OCI-LY3 (cell line): Measurements from ENCODE around the gene MUSTN1.

Source experiments
- H2AFZ ChIP-seq: fragments of 200-600, 300-600 bp; shearing (Covaris generic); 2 replicates; pipeline ENCODE4 v1.6.0; 2014; ENCODE audit warnings: antibody characterized with exemption, low read depth, low read length
- H3K27ac ChIP-seq: fragments of 200-600, 300-600 bp; sonication (generic); 2 replicates; pipeline ENCODE4 v1.5.1; 2014; ENCODE audit warnings: mild to moderate bottlenecking, low read length, moderate library complexity, mixed read lengths
- H3K27me3 ChIP-seq: fragments of 200-600, 300-600 bp; sonication (generic); 2 replicates; pipeline ENCODE4 v1.6.1; 2014; ENCODE audit warnings: low read depth, low read length, mixed read lengths
- H3K36me3 ChIP-seq: fragments of 200-600, 300-600 bp; sonication (generic); replicated peaks from 2 replicates; pipeline ENCODE3; 2014; ENCODE audit warnings: low read depth, low read length, mixed read lengths
- H3K4me1 ChIP-seq: fragments of 300-600, 200-600 bp; sonication (generic); 2 replicates; pipeline ENCODE4 v1.6.1; 2014; ENCODE audit warnings: low read length, mixed read lengths
- H3K4me2 ChIP-seq: fragments of 200-600, 300-600 bp; sonication (generic); 2 replicates; pipeline ENCODE4 v1.6.1; 2014; ENCODE audit warnings: low read length, mixed read lengths
- H3K4me3 ChIP-seq: fragments of 300-600, 200-600 bp; sonication (generic); 2 replicates; pipeline ENCODE4 v1.5.1; 2014; ENCODE audit warnings: antibody characterized with exemption, mild to moderate bottlenecking, low read length, moderate library complexity
- H3K79me2 ChIP-seq: fragments of 300-600, 200-600 bp; shearing (Covaris generic); 2 replicates; pipeline ENCODE4 v1.6.1; 2014; ENCODE audit warnings: mild to moderate bottlenecking, low read length, mixed read lengths
- H3K9ac ChIP-seq: fragments of 300-600, 200-600 bp; shearing (Covaris generic); 2 replicates; pipeline ENCODE4 v1.6.0; 2014; ENCODE audit warnings: mild to moderate bottlenecking, low read length, moderate library complexity
- H3K9me3 ChIP-seq: fragments of 200-600, 300-600 bp; shearing (Covaris generic); 2 replicates; pipeline ENCODE4 v1.6.1; 2014; ENCODE audit warnings: low read length, mixed read lengths; ENCODE audit not compliant: insufficient read depth
- H4K20me1 ChIP-seq: fragments of 200-600, 300-600 bp; sonication (generic); 2 replicates; pipeline ENCODE4 v1.6.1; 2016; ENCODE audit warnings: low read length, mixed read lengths; ENCODE audit not compliant: insufficient read depth
- EZH2phosphoT487 ChIP-seq: fragments of 200-600 bp; shearing (Covaris generic); IDR thresholded peaks from 2 replicates; pipeline ENCODE4 v1.6.1; 2018; ENCODE audit warnings: antibody characterized with exemption, mixed run types, low read depth
- TF ChIP-seq, protein P1 (sequence below): fragments of 200-600, 300-600 bp; sonication (generic); IDR thresholded peaks from 2 replicates; pipeline ENCODE4 v1.5.1; 2014; ENCODE audit warnings: antibody characterized with exemption, low read length, low read depth

Gene MUSTN1

DNA sequence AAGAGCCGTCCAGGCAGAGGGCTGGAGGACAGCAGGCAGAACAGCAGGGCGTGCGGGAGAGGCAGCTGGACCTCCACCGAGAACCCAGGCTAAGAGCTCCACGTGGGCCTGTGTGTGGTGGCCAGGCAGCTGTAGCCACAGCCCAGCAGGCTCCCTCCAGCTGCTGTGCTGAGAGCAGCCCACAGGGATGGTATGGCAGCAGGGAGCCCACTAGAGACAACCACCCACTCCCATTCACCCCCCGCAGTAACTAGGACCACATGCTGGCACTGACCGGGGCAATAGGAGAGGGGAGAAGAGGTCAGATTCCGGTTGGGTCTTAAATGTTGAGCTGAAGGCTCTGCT, 25.6 kb upstream of the MUSTN1 start:
- no peak overlapping the region for H3K4me3 ChIP-seq
- no peak overlapping the region for H3K4me2 ChIP-seq
- H3K27ac ChIP-seq: no peak overlapping the region
- TF ChIP-seq EZH2phosphoT487: no peak
- H3K9me3 ChIP-seq: no peaks in the 10 kb centered on the region
- H3K36me3 ChIP-seq: no peaks in the 10 kb centered on the region
- H3K4me1 ChIP-seq: peaks cover 7% of the 10 kb centered on the region
- H3K79me2 ChIP-seq: no peaks in the 10 kb centered on the region
- H4K20me1 ChIP-seq: no peaks in the 10 kb centered on the region
- no peaks in the 10 kb centered on the region for H3K27me3 ChIP-seq
- H2AFZ ChIP-seq: no peak overlapping the region
- no peak overlapping the region for H3K9ac ChIP-seq

DNA sequence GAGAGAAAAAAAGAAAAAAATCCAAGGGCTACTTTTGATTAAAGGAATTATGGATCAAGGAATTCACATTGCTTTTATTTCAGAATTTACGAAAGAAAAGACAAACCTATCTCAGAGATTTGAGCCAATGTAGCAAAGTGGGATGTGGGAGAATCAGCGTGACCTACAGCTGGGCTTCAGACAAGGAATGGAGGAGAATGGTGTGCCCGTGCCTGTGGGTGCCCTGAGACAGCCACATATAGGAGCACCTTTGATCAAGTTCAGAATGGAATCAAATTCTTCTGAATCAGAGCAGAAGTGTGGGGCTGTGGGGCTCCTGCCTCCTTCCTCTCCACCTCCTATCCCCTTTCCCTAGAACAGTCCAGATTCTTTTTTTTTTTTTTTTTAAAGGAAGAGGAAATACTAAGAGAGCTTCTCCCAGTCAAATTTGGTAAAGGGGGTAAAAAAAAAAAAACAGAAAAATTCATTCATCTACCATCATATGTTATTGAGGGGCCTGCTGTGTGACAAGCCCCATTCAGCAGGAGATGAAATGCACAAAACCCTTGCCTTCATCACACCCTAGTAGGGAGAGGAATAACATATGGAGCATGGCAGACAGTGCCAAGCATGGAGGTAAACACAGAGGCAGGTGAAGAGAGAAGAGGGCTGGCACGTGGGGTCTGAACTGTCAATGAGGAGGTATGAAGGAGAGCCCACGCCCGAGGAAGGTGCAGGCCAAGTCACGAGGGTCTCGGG, 25.0 kb upstream of the MUSTN1 start:
- H3K4me2 ChIP-seq: no peak overlapping the region
- no peak overlapping the region for H3K9ac ChIP-seq
- no peaks in the 10 kb centered on the region for H3K79me2 ChIP-seq
- H3K36me3 ChIP-seq: no peaks in the 10 kb centered on the region
- no peak overlapping the region for H3K27ac ChIP-seq
- H3K9me3 ChIP-seq: no peaks in the 10 kb centered on the region
- peaks cover 7% of the 10 kb centered on the region for H3K4me1 ChIP-seq
- TF ChIP-seq EZH2phosphoT487: no peak
- TF ChIP-seq, protein P1, sequence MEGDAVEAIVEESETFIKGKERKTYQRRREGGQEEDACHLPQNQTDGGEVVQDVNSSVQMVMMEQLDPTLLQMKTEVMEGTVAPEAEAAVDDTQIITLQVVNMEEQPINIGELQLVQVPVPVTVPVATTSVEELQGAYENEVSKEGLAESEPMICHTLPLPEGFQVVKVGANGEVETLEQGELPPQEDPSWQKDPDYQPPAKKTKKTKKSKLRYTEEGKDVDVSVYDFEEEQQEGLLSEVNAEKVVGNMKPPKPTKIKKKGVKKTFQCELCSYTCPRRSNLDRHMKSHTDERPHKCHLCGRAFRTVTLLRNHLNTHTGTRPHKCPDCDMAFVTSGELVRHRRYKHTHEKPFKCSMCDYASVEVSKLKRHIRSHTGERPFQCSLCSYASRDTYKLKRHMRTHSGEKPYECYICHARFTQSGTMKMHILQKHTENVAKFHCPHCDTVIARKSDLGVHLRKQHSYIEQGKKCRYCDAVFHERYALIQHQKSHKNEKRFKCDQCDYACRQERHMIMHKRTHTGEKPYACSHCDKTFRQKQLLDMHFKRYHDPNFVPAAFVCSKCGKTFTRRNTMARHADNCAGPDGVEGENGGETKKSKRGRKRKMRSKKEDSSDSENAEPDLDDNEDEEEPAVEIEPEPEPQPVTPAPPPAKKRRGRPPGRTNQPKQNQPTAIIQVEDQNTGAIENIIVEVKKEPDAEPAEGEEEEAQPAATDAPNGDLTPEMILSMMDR: no peak
- no peak overlapping the region for H3K4me3 ChIP-seq
- H4K20me1 ChIP-seq: no peaks in the 10 kb centered on the region
- H3K27me3 ChIP-seq: no peaks in the 10 kb centered on the region
- H2AFZ ChIP-seq: no peak overlapping the region

DNA sequence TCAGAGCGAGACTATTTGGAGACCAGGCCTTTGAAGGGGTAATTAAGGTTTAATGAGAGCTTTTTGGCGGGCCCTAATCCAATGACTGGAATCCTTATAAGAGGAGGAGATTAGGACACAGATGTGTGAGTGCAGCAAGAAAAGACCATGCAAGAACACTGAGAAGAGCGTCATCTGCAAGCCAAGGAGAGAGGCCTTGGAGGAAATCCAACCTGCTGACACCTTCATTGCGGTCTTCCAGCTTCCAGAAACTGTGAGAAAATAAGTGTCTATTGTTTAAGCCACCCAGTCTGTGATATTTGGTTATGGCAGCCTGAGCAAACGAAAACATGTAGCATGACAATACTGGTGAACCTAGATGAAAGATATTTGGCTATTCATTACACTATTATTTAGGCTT, 23.0 kb upstream of the MUSTN1 start:
- Histone ChIP-seq H3K9ac (no peak overlapping the region), H4K20me1 (no peaks in the 10 kb centered on the region), H3K36me3 (no peaks in the 10 kb centered on the region), H3K9me3 (no peaks in the 10 kb centered on the region), H3K27ac (no peak overlapping the region), H2AFZ (no peak overlapping the region), H3K27me3 (no peaks in the 10 kb centered on the region), H3K4me2 (no peak overlapping the region), H3K4me3 (no peak overlapping the region), H3K79me2 (no peaks in the 10 kb centered on the region), H3K4me1 (peaks cover 7% of the 10 kb centered on the region)
- TF ChIP-seq EZH2phosphoT487: no peak
- TF ChIP-seq, protein P1: no peak

DNA sequence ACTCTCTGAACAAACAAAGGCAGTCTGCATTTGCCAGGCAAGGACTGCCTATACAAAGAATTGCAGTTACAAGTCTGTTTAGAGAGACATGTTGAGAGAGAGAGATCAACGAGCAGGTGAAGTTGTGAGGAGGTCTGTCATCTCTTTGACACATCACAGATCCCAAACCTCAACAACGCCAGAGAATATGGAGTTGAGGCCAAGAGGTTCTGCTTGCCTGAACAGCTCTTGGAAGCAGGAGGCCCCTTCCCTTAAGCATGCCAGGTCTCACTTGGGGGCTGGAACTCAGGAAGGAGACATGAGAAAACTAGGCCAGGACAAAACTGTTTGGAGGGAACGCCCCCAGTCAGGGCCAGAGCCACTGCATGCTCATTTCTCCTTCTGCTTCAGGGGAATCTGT, 22.3 kb upstream of the MUSTN1 start:
- H2AFZ ChIP-seq: no peak overlapping the region

More for the DNA sequence above, 22.3 kb upstream of the MUSTN1 start:
- H3K9me3 ChIP-seq: no peaks in the 10 kb centered on the region
- H3K4me2 ChIP-seq: no peak overlapping the region
- H3K27ac ChIP-seq: no peak overlapping the region
- no peaks in the 10 kb centered on the region for H3K36me3 ChIP-seq
- no peak overlapping the region for H3K4me3 ChIP-seq
- TF ChIP-seq, protein P1: no peak
- TF ChIP-seq EZH2phosphoT487: no peak
- H3K79me2 ChIP-seq: no peaks in the 10 kb centered on the region
- peaks cover 7% of the 10 kb centered on the region for H3K4me1 ChIP-seq
- H3K9ac ChIP-seq: no peak overlapping the region
- H3K27me3 ChIP-seq: no peaks in the 10 kb centered on the region
- H4K20me1 ChIP-seq: no peaks in the 10 kb centered on the region
